Smooth muscle cell (in vitro differentiated cells): ENCODE results near the gene CAPZB. TPM values are rescaled to one million over a fixed set of nuclear protein-coding genes. Genes with fewer than 3 reads are reported as not detected.
A peak's percentile ranks its signal among the peaks of the same experiment; 100 is the strongest.
"Not testable (repeated sequence)": the region's sequence is repeated elsewhere in the genome, so short reads cannot be mapped to it uniquely, and the experiment has no call there.

Experiments used
- DNase-seq: peaks from one replicate; lab custom pipeline; 2025; ENCODE audit not compliant: unreplicated experiment; lab: John Stamatoyannopoulos, UW
- H2AFZ ChIP-seq: fragments of 200-600 bp; sonication (generic); 2 replicates; pipeline ENCODE4 v1.6.0; 2016; ENCODE audit warnings: antibody characterized with exemption, low read depth, mild to moderate bottlenecking
- H3F3A ChIP-seq: fragments of 200-600 bp; sonication (generic); 2 replicates; pipeline ENCODE4 v1.6.0; 2017; ENCODE audit warnings: antibody characterized with exemption, low read depth
- H3K27ac ChIP-seq: fragments of 200-600 bp; sonication (generic); 2 replicates; pipeline ENCODE4 v1.5.1; 2016; ENCODE audit warnings: low read depth, mild to moderate bottlenecking
- H3K27me3 ChIP-seq: fragments of 200-600 bp; sonication (generic); 2 replicates; pipeline ENCODE4 v1.6.1; 2016; ENCODE audit warnings: low read depth, mild to moderate bottlenecking
- H3K36me3 ChIP-seq: fragments of 200-600 bp; sonication (generic); 2 replicates; pipeline ENCODE4 v1.5.1; 2016; ENCODE audit warnings: low read depth
- H3K4me1 ChIP-seq: fragments of 200-600 bp; sonication (generic); 2 replicates; pipeline ENCODE4 v1.5.1; 2016; ENCODE audit warnings: low read depth
- H3K4me2 ChIP-seq: fragments of 200-600 bp; sonication (generic); 2 replicates; pipeline ENCODE4 v1.6.0; 2016; ENCODE audit warnings: mild to moderate bottlenecking
- H3K4me3 ChIP-seq: fragments of 200-600 bp; sonication (generic); 2 replicates; pipeline ENCODE4 v1.5.1; 2016; ENCODE audit warnings: mild to moderate bottlenecking
- H3K79me2 ChIP-seq: fragments of 200-600 bp; sonication (generic); 2 replicates; pipeline ENCODE4 v1.6.0; 2016; ENCODE audit warnings: low read depth, mild to moderate bottlenecking
- H3K9ac ChIP-seq: fragments of 200-600 bp; sonication (generic); 2 replicates; pipeline ENCODE4 v1.6.0; 2016; ENCODE audit warnings: low read depth
- H3K9me3 ChIP-seq: fragments of 200-600 bp; sonication (generic); replicated peaks from 2 replicates; pipeline ENCODE4 v1.5.1; 2016; ENCODE audit warnings: low read depth
- H4K20me1 ChIP-seq: fragments of 200-600 bp; sonication (generic); 2 replicates; pipeline ENCODE4 v1.6.0; 2016; ENCODE audit warnings: low read depth
- CTCF ChIP-seq: fragments of 200-600 bp; sonication (generic); IDR thresholded peaks from 2 replicates; pipeline ENCODE4 v1.5.1; 2017; ENCODE audit warnings: borderline replicate concordance, mild to moderate bottlenecking, antibody characterized with exemption; ENCODE audit not compliant: insufficient read depth, poor library complexity, severe bottlenecking
- WGBS: methylation state at CpG from one replicate; pipeline ENCODE4 v1.1.7; 2016; ENCODE audit warnings: low lambda C conversion rate; 5-methylcytosine and 5-hydroxymethylcytosine counted together
- polyA plus RNA-seq: library from polyadenylated mRNA; unstranded; fragments of >200 nt; fragmentation: Nextera tagmentation; extraction: Ambion mirVana; gene quantifications from 2 replicates; pipeline ENCODE4 v1.2.1, GENCODE V29; 2016
- total RNA-seq: library from RNA; depleted of rRNA; stranded (reverse); fragments of >200 nt; gene quantifications from 2 replicates; pipeline ENCODE4 v1.2.3, GENCODE V29; 2014

Gene CAPZB
- total and polyA plus RNA-seq, 2 experiments from 2014 or later: 205 to 405 TPM

GRCh38 chr1:19504796-19505692, 19.7 kb upstream of the CAPZB start:
- DNase-seq: no peak
- Histone ChIP-seq H2AFZ (no peak overlapping the region), H3K4me2 (no peak overlapping the region)

GRCh38 chr1:19502284-19502683, 16.9 kb upstream of the CAPZB start:
- H3F3A ChIP-seq, H3K9me3 ChIP-seq, H3K27me3 ChIP-seq, H3K9ac ChIP-seq, H3K4me3 ChIP-seq, H3K79me2 ChIP-seq, H4K20me1 ChIP-seq, H3K4me1 ChIP-seq, H3K4me2 ChIP-seq, H3K27ac ChIP-seq, H3K36me3 ChIP-seq, DNase-seq, H2AFZ ChIP-seq: not testable (repeated sequence)
- WGBS: 89% methylated on average over 6 of the region's 6 CpGs

More at GRCh38 chr1:19504796-19505692, 19.7 kb upstream of the CAPZB start:
- WGBS: 59% methylated on average over 6 of the region's 6 CpGs
- Histone ChIP-seq H3K79me2 (no peaks in the 10 kb centered on the region), H3F3A (peaks cover 7% of the 10 kb centered on the region), H4K20me1 (no peaks in the 10 kb centered on the region), H3K9ac (no peak overlapping the region), H3K36me3 (no peaks in the 10 kb centered on the region), H3K27me3 (peaks cover 4% of the 10 kb centered on the region), H3K4me3 (no peak overlapping the region), H3K27ac (no peak overlapping the region), H3K9me3 (no peaks in the 10 kb centered on the region), H3K4me1 (no peaks in the 10 kb centered on the region)
- TF ChIP-seq CTCF: no peak

- not testable (repeated sequence) for H3K79me2 ChIP-seq, H3K9ac ChIP-seq, H3K27ac ChIP-seq, H4K20me1 ChIP-seq, H3K4me3 ChIP-seq, H3K27me3 ChIP-seq, H3K4me2 ChIP-seq, H2AFZ ChIP-seq, H3F3A ChIP-seq, H3K4me1 ChIP-seq, H3K36me3 ChIP-seq, H3K9me3 ChIP-seq, DNase-seq
- 86% methylated on average over 2 of the region's 2 CpGs for WGBS
Observed at GRCh38 chr1:19499887-19500286, 14.5 kb upstream of the CAPZB start.

- not testable (repeated sequence) for H3K36me3 ChIP-seq, H4K20me1 ChIP-seq
Observed at GRCh38 chr1:19497443-19497842, 12.1 kb upstream of the CAPZB start.

GRCh38 chr1:19496527-19496874, 11.2 kb upstream of the CAPZB start:
- H3K9me3 ChIP-seq: no peaks in the 10 kb centered on the region
- no peaks in the 10 kb centered on the region for H4K20me1 ChIP-seq
- 75% methylated on average over 1 of the region's 1 CpG for WGBS
- H3K27me3 ChIP-seq: no peaks in the 10 kb centered on the region
- TF ChIP-seq CTCF: no peak
- H3K9ac ChIP-seq: no peak overlapping the region
- H3K27ac ChIP-seq: no peak overlapping the region
- no peaks in the 10 kb centered on the region for H3K79me2 ChIP-seq
- DNase-seq: no peak
- H2AFZ ChIP-seq: peak overlapping the region; percentile 19
- H3F3A ChIP-seq: no peaks in the 10 kb centered on the region
- no peaks in the 10 kb centered on the region for H3K4me1 ChIP-seq
- H3K4me3 ChIP-seq: no peak overlapping the region
- no peaks in the 10 kb centered on the region for H3K36me3 ChIP-seq
- no peak overlapping the region for H3K4me2 ChIP-seq

More at GRCh38 chr1:19497443-19497842, 12.1 kb upstream of the CAPZB start:
- H3K79me2 ChIP-seq, H3K4me2 ChIP-seq, H3K9me3 ChIP-seq, H3K4me1 ChIP-seq, H2AFZ ChIP-seq, H3K27me3 ChIP-seq, H3K9ac ChIP-seq, H3K27ac ChIP-seq, DNase-seq, H3K4me3 ChIP-seq, H3F3A ChIP-seq: not testable (repeated sequence)
- 80% methylated on average over 4 of the region's 4 CpGs for WGBS
